Heart left ventricle (tissue), 13 donors: Measurements from ENCODE around the gene TPST2.

Experiments
- POLR2A ChIP-seq, 2 donors: fragments of 450-650 bp; IDR thresholded peaks; one replicate each; pipeline ENCODE4 v1.6.1; 2017; ENCODE audit warnings: antibody characterized with exemption in 2 of 2, mild to moderate bottlenecking in 2 of 2, moderate library complexity in 2 of 2
- TF ChIP-seq, protein P1 (sequence below), 12 donors: fragments of 200-600 bp; sonication (generic) in 4 of 12; IDR thresholded peaks; one replicate each; pipeline versions ENCODE4 v1.5.0 to v1.8.0; 2018 to 2022; ENCODE audit warnings: antibody characterized with exemption in 12 of 12, mild to moderate bottlenecking in 5 of 12
- donor health status: ischemic (EF 13 %, LVEDD 7.1; RV severe dilation, severe dysfunction).
- donor health status: DM: no; HTN: yes; CAD: no.
- donor health status: DM: no; HTN: no; CAD: no.
- donor health status: ischemic (EF 25% LVEDD 6.9; RV normal size, moderate dysfunction).
- donor health status: ischemic (EF 25% LVEDD 5.7; RV mildly dilated, moderate dysfunction).
- donor health status: ischemic (EF 35%, LVEDD 5.7; RV mildly dilated, moderate dysfunction).
- donor health status: nonischemic (EF 11% LVEDD 7.7; RV severe dilation, severe dysfunction).
- donor health status: DM: yes; HTN: yes; CAD: no.
- donor health status: PGD.
- donor health status: ischemic (EF 29% LVEDD 5.4; RV normal size, mild dysfunction).
- donor health status: nonischemic (EF 23%, LVEDD 6.1; RV moderate dilation, normal function).

GRCh38 chr22:26618455-26618854 is 28.5 kb upstream of the TPST2 start:
- TF ChIP-seq, protein P1, sequence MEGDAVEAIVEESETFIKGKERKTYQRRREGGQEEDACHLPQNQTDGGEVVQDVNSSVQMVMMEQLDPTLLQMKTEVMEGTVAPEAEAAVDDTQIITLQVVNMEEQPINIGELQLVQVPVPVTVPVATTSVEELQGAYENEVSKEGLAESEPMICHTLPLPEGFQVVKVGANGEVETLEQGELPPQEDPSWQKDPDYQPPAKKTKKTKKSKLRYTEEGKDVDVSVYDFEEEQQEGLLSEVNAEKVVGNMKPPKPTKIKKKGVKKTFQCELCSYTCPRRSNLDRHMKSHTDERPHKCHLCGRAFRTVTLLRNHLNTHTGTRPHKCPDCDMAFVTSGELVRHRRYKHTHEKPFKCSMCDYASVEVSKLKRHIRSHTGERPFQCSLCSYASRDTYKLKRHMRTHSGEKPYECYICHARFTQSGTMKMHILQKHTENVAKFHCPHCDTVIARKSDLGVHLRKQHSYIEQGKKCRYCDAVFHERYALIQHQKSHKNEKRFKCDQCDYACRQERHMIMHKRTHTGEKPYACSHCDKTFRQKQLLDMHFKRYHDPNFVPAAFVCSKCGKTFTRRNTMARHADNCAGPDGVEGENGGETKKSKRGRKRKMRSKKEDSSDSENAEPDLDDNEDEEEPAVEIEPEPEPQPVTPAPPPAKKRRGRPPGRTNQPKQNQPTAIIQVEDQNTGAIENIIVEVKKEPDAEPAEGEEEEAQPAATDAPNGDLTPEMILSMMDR (IDR thresholded peaks at IDR 0.05) = no peak
- no peak for TF ChIP-seq POLR2A (IDR thresholded peaks at IDR 0.05)
